ENCODE data around the gene ATL2. TPM values are rescaled to one million over a fixed set of nuclear protein-coding genes. Genes with fewer than 3 reads are reported as not detected.
"Not testable (repeated sequence)": the region's sequence is repeated elsewhere in the genome, so short reads cannot be mapped to it uniquely, and the experiment has no call there.

The ATL2 gene
- total RNA-seq, 1 experiment from 2014 or later, result 132 TPM

DNA sequence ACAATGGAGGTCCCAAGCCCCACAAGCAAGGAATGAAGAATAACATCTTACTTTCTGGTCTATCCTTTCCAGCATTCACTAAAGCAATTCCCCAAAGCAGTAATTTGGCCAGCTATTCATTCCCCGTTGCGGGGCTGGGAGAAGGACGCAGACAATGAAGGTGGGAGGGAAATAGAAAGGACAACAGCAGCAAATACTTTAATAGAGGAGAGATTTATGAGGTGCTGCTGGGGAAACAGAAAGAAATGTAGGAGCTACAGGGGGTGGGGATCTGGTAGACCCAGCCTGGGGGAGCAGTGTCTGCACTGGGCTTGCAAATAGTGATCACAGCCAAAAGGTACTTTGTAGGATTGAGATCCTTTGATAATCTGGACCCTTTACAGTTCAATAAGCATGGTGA is 13.9 kb upstream of the ATL2 start:
- no peak for DNase-seq (ENCODE audit: low read depth)

DNA sequence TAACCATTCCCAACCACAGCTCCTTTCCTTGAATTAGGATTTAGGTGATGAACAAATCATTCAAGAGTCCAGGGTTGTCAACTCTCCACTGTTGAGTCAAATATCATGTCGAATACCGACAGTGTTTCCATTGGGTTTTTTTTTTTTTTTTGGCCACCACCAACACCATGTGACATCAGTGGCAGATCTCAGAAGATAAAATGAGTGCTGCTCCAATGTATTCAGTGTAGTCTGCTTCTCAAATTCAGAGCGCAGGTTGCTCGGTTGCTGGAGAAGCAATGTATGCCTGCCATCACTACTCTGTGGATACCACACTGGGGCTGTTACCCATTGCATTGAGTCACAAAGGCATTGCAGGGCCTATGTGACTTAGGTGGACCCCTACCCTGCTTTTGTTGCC is 10.8 kb upstream of the ATL2 start:
- no peak for DNase-seq (ENCODE audit: low read depth)

DNA sequence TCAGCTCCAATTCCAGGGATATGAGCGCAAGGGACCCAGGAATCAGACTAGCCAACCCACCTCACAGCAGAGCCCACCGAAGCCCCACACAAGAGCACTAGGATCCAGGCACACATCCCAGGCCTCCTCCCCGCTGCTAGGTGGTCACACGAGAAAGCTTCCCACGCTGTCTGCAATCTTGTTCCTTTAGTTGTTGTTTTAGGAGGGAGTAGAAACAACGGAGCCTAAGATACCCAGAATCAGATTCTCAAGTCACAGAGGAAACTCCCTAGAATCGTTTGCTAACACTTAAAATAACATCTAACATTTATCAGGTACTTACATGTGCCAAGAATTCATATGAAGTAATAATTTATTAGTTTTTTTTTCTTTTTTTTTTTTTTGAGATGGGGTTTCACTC is 9.7 kb upstream of the ATL2 start:
- peak; percentile 13 for DNase-seq (ENCODE audit: low read depth)

DNA sequence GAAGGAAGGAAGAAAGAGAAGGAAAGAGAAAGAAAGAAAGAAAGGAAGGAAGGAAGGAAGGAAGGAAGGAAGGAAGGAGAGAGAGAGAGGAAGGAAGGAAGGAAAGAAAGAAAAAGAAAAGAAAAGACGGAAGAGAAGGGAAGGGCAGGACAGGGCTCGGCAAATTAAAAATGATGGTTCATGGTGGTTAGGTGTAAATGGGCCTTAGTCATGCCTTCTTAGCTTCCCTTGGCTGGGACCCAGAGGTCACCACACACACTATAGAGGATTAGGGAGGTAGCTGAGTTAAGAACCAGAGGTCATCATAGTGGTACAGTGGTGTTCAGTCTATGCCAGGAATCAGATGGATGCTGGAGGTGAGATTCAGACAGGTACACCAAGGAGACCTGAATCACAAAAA is 9.3 kb upstream of the ATL2 start:
- DNase-seq (ENCODE audit: low read depth), result peak; percentile 81

DNA sequence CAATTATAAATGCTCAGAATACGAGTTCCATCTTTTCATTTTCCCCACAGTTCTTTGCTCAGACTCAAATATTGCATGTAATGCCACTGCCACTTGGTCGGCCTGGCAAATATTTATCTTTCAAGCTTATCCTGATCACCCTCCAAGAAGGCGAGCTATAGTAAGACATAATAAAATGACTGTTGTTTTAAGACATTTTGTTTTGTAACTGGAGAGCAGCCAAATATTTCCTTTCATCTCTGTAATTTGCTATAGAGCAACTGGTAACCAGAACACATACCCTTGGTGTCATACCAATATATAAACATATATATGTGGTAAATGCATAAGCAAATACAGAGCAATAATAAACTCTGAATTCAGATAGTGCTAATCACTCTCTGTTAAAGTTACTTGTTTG is 7.3 kb upstream of the ATL2 start:
- no peak for DNase-seq (ENCODE audit: low read depth)

DNA sequence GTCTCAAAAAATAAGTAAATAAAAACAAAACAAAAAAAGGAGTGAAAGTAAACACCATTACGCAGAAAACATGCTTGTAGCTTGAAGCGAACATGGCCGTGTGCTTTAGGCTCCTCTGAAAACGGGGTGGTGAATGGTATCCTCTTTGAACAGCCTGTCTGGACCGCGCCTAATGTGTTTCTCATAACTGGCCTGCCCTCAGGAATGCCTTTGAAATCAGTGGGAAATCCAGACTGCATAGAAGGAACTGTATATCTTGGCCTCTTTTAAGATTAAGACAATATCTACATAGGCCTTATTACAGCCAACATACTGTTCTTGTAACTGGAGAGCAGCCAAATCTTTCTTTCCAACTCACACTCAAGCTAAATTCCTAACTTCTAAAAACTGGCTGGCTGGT is 6.7 kb upstream of the ATL2 start:
- not testable (repeated sequence) for DNase-seq (ENCODE audit: low read depth)

DNA sequence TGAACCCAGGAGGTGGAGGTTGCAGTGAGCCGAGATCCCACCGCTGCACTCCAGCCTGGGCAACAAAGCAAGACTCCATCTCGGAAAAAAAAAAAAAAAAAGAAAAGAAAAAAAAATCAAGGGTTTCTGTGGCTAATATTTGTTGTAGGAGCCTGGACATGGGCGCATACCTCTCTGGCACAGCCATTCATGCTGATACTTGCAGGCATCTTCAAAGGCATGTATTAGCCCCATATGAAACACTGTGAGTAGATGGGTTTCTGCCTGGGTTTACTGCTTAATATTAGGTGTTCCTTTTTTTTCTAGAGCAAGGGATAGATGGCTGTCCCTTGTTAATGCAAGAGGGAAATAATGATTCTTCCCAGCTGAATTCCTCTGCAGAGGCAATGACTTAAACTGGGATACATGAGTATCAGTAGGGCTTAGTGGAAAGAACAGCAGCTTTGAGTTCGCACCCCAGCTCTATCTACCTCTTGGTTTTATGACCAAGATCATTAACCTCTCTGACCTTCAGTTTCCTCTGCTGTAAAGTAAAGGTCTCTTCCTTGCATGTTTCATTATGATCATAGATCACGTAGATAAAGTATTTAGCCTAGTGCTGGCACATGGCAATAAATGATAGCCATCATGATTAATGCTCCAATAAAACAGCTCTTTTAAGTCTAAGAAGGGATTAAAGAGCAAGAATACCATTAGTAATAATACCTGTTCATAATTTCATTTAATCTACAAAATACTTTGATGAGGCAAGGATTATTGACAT is 4.5 kb upstream of the ATL2 start:
- DNase-seq (ENCODE audit: low read depth), result no peak

DNA sequence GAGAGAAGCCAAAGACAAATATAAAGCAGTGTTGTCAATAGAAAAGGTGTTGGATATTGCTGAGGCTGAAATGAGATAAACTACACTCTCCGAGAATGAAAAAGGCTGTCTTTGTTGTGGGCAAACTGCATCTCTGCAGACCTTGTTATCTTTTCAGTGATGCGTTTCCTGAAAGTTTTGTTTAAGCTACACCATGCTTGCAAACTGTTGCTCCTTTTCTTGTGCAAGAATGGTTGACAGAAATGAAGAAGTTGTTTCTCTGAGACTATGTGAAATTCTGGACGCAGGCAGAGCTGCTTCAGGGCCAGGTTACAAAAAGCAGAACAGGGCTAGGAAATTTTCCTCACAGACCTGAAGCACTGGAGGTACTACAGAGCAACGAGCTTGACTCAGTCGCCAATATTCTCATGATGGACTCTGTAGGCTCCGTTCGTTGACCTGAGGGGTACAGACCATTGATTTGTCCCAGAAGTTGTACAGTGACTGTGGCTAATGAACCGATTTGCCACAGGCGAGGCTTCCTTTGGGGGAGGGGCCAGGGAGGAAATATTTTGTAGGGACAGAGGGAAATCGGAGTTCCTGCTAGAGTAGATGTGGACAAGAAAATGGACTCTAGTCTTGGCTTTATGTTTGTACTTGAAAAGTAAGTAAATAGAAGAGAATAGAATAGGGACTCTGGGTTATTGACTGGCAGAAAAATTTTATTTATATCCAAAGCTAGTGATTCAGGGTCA is 3.5 kb upstream of the ATL2 start:
- no peak for DNase-seq (ENCODE audit: low read depth)

DNA sequence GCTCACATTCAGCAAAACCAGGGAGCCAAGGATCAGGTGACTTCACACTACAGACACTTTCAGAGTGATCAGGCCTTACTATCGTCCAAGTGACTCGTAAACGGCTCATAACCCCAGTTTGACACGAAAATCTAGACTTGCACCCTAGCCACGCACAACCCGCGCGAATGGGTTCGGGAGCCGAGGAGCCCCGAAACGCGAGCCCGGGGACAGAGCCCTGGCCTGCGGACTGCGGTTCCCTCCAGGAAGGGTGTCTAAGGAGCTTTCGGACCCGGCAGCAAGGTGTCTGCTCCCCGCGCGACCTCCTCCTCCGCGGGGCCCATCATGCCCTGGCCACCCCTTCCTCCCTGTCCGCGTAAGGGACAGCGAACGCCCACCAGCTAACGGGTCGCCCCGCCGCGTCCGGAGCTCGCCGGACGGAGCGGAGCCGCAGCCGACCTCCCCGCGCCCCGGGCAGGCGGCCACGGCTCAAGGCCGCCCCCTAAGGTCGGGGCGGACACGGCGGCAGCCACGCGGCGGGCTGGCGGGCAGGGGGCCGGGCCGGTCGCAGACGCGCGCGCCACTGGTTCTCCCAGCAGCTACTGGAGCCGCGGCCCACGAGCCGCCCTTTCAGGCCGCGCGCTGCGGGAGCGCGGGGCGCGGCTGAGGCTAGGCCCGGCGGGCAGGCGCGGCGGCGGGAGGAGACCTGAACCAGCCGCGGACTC is 575 bp downstream of the ATL2 start:
- peak; percentile 79 for DNase-seq (ENCODE audit: low read depth)

DNA sequence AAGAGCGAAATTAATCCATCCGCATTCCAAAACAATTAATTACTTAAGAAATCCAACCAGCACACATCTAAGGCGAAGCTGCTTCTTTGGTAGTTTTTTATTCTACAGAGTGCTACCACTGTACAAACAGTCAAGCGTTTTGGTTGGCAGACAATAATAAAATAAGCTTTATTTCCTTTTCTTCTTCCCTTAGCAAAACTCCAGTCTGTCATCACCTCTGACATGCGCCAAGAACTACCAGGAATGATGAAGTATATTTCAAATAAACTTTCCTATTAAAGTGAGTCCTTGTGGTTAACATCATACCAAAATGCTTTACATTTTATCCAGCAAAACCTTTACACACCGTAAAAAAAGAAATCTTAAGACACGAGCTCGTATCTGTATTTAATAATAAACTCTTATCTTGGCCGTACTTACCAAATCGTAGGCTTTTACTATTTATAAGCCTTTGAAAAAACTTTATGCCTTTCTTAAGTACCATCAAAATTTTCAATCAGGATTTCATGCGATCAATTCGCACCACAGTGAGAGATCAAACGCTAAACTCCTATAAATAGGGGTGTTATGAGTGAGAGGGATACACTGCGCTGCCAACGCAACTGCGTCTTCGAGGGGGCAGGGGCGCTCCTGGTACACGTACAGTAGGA is 1.3 kb downstream of the ATL2 start:
- peak; percentile 12 for DNase-seq (ENCODE audit: low read depth)

DNA sequence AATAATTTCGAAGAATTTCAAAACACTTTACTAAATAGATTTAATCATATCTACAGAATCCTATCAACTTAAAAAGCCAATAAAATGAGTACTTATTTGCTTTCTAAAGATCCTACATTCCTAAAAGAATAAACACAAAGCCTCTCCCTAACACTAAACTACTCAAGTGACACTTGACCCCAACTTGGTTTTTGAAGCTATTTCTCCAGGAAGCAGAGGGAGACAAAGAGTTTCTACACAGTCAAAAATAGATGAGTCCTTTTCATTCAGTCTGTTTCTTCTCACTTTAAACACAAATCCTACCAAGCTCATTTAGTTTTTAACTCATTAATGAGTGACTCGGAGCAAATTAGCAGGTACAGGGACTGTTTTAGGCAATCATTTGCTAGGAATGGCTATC is 2.1 kb downstream of the ATL2 start:
- no peak for DNase-seq (ENCODE audit: low read depth)

DNA sequence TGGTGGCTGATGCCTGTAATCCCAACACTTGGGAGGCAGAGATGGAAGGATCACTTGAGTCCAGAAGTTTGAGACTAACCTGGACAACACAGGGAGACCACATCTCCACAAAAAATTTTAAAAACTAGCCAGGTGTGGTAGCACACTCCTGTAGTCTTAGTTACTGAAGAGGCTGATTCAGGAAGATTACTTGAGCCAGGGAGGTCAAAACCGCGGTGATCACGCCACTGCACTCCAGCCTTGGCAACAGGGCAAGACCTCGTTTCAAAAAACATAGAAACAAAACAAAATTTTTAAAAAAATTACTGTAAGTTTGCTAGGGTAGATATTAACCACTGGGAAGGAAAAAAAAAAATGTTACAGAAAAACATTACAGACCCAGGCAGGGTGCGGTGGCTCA is 5.8 kb downstream of the ATL2 start:
- no peak for DNase-seq (ENCODE audit: low read depth)

DNA sequence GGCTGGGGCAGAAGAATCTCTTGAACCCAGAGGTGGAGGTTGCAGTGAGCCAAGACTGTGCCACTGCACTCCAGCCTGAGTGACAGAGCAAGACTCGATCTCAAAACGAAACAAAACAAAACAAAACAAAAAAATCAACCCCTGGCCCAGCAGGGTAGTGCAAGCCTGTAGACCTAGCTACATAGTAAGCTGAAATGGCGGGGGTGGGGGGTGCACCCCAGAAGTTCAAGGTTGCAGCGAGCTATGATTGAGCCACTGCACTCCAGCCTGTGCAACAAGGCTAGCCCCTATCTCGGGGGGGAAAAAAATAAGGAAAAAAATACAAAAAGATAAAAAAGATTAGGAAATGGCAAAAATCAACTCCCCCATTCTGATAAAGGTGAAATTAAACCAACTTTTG is 6.4 kb downstream of the ATL2 start:
- DNase-seq (ENCODE audit: low read depth), result no peak

DNA sequence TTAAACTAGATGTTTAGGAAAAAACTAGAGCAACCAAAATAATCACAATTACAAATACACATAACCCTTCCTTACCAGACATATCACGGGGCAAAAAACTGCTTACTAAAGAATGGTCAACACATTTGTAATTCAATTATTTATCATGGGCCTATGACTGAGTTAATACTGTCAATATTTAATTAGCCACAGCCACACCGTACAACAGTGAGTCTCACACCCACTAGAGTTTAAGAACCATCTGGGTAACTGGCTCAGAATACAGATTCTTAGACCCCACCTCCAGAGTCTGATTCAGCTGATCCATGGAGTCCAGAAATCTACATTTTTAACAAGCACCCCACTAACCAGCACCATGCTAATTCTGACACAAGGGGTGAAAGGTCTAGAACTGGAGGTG is 14.8 kb downstream of the ATL2 start:
- DNase-seq (ENCODE audit: low read depth), result no peak

DNA sequence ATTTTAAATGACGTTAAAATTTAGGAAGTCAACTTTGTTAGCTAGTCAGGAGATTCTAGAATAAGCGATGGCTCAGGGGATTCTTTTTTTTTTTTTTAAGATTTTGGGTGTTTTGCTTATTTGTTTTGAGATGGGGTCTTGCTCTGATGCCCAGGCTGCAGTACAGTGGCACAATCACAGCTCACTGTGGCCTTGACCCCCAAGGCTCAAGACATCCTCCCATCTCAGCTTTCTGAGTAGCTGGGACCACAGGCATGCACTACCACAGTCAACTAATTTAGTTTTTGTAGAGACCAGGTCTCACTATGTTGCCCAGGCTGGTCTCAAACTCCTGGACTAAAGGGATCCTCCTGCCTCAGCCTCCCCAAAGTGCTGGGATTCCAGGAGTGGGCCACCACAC is 16.9 kb downstream of the ATL2 start:
- no peak for DNase-seq (ENCODE audit: low read depth)

DNA sequence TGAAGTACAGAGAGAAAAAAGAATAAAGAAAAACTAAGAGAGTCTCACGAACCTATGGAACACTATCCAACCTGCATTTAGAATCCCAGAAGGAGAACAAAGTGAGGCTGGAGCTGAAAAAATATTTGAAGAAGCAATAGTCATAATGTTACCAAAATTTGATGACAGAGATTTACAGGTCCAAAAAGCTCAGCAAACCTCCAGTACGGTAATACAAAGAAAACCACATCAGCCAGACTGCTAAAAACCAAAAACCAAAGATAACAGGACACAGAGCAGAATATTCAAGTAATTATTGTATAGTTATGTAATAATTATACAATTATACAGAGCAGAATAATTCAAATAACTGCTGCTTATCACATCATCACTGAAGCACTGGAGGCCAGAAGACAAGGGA is 23.7 kb downstream of the ATL2 start:
- DNase-seq (ENCODE audit: low read depth), result no peak

DNA sequence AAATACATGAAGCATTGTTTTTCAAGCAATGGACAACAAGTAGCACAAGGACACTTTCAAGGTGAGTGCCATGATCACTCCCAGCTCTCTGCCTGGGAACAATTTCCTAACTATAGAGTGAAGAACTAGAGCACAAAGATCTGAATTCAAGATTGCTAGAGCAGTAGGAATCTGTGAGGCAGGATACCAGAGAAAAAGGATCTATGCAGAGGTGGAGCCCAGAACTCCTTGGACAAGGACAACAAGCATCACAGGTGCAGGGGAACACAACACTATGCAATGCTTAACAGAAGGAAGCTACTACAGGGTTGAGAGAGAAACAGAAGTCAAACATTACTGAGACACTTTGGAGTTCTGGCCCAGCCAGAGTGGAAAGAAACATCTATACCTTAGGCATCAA is 24.7 kb downstream of the ATL2 start:
- DNase-seq (ENCODE audit: low read depth), result no peak

DNA sequence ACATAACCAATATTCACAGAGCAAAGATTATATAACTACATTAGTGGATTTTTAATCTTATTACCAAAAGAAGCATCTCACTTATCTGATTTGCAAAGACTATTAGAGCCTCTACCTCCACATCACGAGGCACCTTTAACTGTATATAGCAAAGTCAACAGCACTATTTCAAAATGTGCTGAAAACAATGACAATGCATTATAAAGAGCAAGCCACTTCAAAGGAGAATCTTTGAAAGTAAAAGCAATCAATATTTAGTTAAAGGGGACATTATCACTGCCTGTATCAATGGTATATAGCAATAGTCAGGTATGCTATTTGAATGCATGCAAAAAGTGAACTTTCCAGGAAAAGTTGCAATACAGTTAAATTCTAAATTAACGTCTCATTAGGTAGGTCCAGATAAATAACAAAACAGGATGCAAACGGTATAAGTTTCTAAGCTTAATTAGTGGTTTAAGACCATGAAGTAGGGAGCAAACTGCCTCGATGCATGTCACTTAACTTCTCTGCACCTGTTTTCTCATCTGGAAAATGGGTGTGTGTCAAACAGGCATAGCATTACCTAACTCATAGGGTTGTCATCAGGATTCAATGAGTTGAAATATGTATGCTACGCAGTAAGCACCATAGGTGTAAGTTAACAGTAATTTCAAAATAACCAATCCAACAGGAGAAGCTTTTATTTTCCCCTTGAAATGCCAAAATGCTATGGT is 31.6 kb downstream of the ATL2 start:
- DNase-seq (ENCODE audit: low read depth), result no peak

DNA sequence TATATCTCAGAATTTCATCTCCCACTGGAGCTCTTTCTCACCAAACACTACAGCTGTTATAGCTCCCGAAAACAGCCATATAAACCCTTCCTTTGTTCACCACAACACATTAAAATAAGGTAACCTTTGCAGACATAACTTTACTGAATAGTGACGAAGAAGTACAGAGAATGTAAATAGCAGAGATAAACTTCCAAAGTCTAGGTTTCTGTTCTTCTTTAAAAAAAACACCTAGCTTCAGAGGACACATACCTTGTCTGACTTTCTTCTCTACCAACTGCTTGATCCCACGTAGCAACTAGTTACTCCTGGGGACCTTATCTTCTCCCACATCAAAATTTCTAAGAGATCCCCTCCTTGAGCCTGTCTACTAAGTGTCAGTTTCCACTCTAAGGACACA is 32.3 kb downstream of the ATL2 start:
- DNase-seq (ENCODE audit: low read depth), result no peak

DNA sequence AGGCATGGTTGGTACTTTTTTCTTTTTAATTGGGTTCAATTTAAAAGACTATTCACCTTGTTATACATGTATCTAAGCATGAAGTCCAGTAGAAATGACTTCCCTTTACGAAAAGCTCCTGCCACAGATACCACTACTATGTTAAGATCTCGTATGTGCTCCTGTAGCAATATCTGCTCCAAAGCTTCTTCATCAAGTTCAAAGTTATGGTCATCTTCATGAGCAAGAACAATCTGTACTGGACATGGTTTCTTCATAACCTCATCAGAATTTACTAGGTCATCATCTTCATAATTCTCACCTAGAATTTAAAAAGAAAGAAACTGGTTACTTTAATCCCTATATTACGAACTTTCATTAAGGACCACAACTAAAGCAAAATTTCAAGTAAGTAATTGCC is 33.9 kb downstream of the ATL2 start:
- no peak for DNase-seq (ENCODE audit: low read depth)

DNA sequence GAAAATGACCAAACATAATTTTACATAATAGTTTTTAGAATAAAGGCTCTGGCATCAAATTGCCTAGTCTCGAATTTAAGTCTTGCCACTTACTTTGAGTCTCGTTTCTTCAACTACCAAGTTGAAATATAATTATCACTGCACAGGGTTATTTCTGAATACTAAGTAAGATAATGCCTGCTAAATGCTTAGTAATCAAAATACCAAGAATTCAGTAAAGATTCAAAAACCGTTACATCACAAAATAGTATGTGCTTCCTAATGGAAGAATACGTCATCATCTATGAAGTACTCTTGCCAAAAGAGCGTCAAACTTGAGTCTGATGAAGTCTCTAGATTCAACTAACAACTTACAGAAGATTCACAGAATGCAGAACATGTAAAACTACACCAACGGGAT is 40.5 kb downstream of the ATL2 start:
- DNase-seq (ENCODE audit: low read depth), result no peak

DNA sequence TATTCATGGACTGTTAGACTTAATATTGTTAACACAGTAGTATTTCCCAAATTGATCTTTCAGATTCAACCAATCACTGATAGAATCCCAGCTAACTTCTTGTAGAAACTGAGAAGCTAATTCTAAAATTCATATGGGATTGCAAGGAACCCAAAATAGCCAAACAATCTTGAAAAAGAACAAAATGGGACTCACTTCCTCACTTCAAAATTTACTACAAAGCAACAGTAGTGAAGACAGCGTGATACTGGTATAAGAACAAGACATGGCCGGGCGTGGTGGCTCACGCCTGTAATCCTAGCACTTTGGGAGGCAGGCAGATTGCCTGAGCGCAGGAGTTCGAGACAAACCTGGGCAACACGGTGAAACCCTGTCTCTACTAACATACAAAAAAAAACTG is 46.3 kb downstream of the ATL2 start:
- DNase-seq (ENCODE audit: low read depth), result no peak
